Fibroblast of lung (primary cell): ENCODE results near the gene MROH7. TPM values are rescaled to one million over a fixed set of nuclear protein-coding genes. Genes with fewer than 3 reads are reported as not detected.

ENCODE experiments used
- DNase-seq, 2 donors: peaks; one replicate each; pipeline versions ENCODE4 v3.0.0 to v3.0.0-alpha.2; 2010; ENCODE audit warnings: low read depth in 2 of 2
- H2AFZ ChIP-seq: 2 replicates; pipeline ENCODE4 v1.5.1; 2012; ENCODE audit warnings: low read length, control low read depth, inconsistent platforms
- H3K27ac ChIP-seq: 2 replicates; pipeline ENCODE4 v1.5.1; 2011; ENCODE audit warnings: low read length, control low read depth; ENCODE audit not compliant: insufficient read depth
- H3K27me3 ChIP-seq: 2 replicates; pipeline ENCODE4 v1.5.1; 2011; ENCODE audit warnings: mild to moderate bottlenecking, low read length; ENCODE audit not compliant: control insufficient read depth, insufficient read depth
- H3K36me3 ChIP-seq: 2 replicates; pipeline ENCODE4 v1.5.1; 2011; ENCODE audit warnings: low read length; ENCODE audit not compliant: control insufficient read depth, insufficient read depth
- H3K4me1 ChIP-seq: 2 replicates; pipeline ENCODE4 v1.5.1; 2011; ENCODE audit warnings: low read length; ENCODE audit not compliant: control insufficient read depth, insufficient read depth; ENCODE audit errors: extremely low read depth
- H3K4me2 ChIP-seq: 2 replicates; pipeline ENCODE4 v1.5.1; 2011; ENCODE audit warnings: low read length, control low read depth; ENCODE audit not compliant: insufficient read depth; ENCODE audit errors: extremely low read depth
- H3K4me3 ChIP-seq, 4 experiments: fragments of 200-600 bp in 1 of 4; sonication (generic) in 1 of 4; replicated peaks in 1 of 4; 2 replicates each; pipeline ENCODE4 v1.5.1; 2011 to 2016; ENCODE audit warnings: low read length in 4 of 4, low read depth in 3 of 4, mild to moderate bottlenecking in 3 of 4, control low read depth in 2 of 4, inconsistent platforms in 1 of 4, mixed read lengths in 1 of 4; ENCODE audit not compliant: insufficient read depth in 1 of 4; ENCODE audit errors: control extremely low read depth in 1 of 4
- H3K79me2 ChIP-seq: 2 replicates; pipeline ENCODE4 v1.5.1; 2012; ENCODE audit warnings: mild to moderate bottlenecking, low read length, inconsistent platforms; ENCODE audit not compliant: control insufficient read depth, insufficient read depth
- H3K9ac ChIP-seq: 2 replicates; pipeline ENCODE4 v1.5.1; 2011; ENCODE audit warnings: mild to moderate bottlenecking, low read length, control low read depth; ENCODE audit not compliant: insufficient read depth
- H3K9me3 ChIP-seq: 2 replicates; pipeline ENCODE4 v1.5.1; 2012; ENCODE audit warnings: low read depth, low read length; ENCODE audit not compliant: control insufficient read depth, insufficient read depth
- H4K20me1 ChIP-seq: 2 replicates; pipeline ENCODE4 v1.5.1; 2011; ENCODE audit warnings: low read length; ENCODE audit not compliant: control insufficient read depth, insufficient read depth; ENCODE audit errors: extremely low read depth
- EZH2 ChIP-seq: IDR thresholded peaks from 2 replicates; pipeline ENCODE4 v1.5.1; 2012; ENCODE audit warnings: low read length, control low read depth, mild to moderate bottlenecking; ENCODE audit errors: missing control alignments
- polyA plus RNA-seq, 2 donors: library from polyadenylated mRNA; depleted of rRNA in 1 of 2; stranded (reverse) in 1 of 2; unstranded in 1 of 2; fragments of >200 nt; gene quantifications; 2 replicates each; pipeline ENCODE4 v1.2.1, GENCODE V29; 2011 to 2012; ENCODE audit warnings: missing spikeins in 1 of 2
- total RNA-seq: library from RNA; depleted of rRNA; stranded (reverse); fragments of >200 nt; gene quantifications from 2 replicates; pipeline ENCODE4 v1.2.1, GENCODE V29; 2014
- TF ChIP-seq, protein P1 (sequence below), 2 donors: IDR thresholded peaks in 1 of 2; conservative IDR thresholded peaks in 1 of 2; 1 replicate in 1 of 2; 2 replicates in 1 of 2; pipeline ENCODE4 v1.5.1; 2011 to 2012; ENCODE audit warnings: low read length in 2 of 2, control low read depth in 1 of 2, inconsistent platforms in 1 of 2, low read depth in 1 of 2, mild to moderate bottlenecking in 1 of 2

Gene MROH7
- total and polyA plus RNA-seq, 2 donors (not counting 1 experiment from before 2014, with no cell fraction given), result 0.01 to 0.33 TPM

DNA sequence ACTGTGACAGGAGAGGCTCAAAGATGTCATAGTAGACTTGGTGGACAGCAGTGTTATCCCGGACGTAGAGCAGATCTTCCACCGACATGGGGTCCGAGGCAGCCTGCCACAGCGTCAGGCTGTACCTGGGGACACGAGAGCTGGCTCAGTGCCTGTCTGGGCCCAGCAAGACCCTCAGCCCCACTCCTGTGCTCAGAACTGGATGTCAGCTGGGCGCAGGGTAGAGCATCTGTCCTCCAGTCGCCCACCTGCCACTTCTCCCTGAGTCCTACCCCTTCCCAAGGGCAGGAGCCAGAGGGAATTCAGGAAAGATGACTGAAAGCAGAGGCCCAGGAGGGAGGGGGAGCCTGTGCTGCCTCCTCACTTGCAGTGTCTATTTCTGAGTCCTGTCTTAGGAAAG is 30.0 kb upstream of the MROH7 start:
- H4K20me1 ChIP-seq, result no peaks in the 10 kb centered on the region
- no peaks in the 10 kb centered on the region for H3K4me1 ChIP-seq
- H3K36me3 ChIP-seq, result no peaks in the 10 kb centered on the region
- no peaks in the 10 kb centered on the region for H3K9me3 ChIP-seq
- no peak overlapping the region for H3K27ac ChIP-seq
- peaks cover 3% of the 10 kb centered on the region for H3K27me3 ChIP-seq
- no peak overlapping the region for H3K9ac ChIP-seq
- H3K4me2 ChIP-seq, result no peak overlapping the region
- H3K4me3 ChIP-seq, result no peak overlapping the region
- TF ChIP-seq EZH2, result no peak
- TF ChIP-seq, protein P1, sequence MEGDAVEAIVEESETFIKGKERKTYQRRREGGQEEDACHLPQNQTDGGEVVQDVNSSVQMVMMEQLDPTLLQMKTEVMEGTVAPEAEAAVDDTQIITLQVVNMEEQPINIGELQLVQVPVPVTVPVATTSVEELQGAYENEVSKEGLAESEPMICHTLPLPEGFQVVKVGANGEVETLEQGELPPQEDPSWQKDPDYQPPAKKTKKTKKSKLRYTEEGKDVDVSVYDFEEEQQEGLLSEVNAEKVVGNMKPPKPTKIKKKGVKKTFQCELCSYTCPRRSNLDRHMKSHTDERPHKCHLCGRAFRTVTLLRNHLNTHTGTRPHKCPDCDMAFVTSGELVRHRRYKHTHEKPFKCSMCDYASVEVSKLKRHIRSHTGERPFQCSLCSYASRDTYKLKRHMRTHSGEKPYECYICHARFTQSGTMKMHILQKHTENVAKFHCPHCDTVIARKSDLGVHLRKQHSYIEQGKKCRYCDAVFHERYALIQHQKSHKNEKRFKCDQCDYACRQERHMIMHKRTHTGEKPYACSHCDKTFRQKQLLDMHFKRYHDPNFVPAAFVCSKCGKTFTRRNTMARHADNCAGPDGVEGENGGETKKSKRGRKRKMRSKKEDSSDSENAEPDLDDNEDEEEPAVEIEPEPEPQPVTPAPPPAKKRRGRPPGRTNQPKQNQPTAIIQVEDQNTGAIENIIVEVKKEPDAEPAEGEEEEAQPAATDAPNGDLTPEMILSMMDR (conservative IDR thresholded peaks at IDR 0.05 in 1 of 2, IDR thresholded peaks at IDR 0.05 in 1 of 2; ENCODE audit: low read depth in 1 of 2, low read length in 2 of 2), result no peak
- DNase-seq, result no peak
- no peaks in the 10 kb centered on the region for H3K79me2 ChIP-seq
- H2AFZ ChIP-seq, result no peak overlapping the region

DNA sequence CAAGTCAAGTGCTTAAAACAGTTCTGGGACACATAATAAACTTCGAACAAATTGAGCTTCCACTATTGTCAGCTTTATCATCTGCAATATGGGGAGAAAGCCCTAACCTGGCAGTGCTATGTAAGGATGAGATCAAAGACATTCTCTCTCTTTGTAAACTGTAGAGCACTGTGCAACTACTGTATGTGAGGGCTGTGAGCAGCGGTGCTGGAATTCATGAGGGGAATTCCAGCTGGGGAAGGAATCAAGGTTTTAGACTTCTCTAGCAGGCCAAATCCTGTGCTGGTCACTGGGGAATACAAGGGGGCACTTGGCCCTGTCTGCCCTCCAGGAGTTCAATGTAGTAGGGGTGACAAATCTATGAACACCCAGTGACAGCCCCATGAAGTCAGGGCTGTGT is 27.6 kb upstream of the MROH7 start:
- H3K27ac ChIP-seq, result no peak overlapping the region
- DNase-seq, result no peak
- H3K9ac ChIP-seq, result no peak overlapping the region
- H4K20me1 ChIP-seq, result no peaks in the 10 kb centered on the region
- no peak overlapping the region for H2AFZ ChIP-seq
- no peaks in the 10 kb centered on the region for H3K9me3 ChIP-seq
- peaks cover 3% of the 10 kb centered on the region for H3K27me3 ChIP-seq
- H3K4me1 ChIP-seq, result no peaks in the 10 kb centered on the region
- H3K79me2 ChIP-seq, result no peaks in the 10 kb centered on the region
- no peak overlapping the region for H3K4me3 ChIP-seq
- TF ChIP-seq, protein P1 (conservative IDR thresholded peaks at IDR 0.05 in 1 of 2, IDR thresholded peaks at IDR 0.05 in 1 of 2; ENCODE audit: low read depth in 1 of 2, low read length in 2 of 2), result no peak
- no peak overlapping the region for H3K4me2 ChIP-seq
- no peaks in the 10 kb centered on the region for H3K36me3 ChIP-seq

DNA sequence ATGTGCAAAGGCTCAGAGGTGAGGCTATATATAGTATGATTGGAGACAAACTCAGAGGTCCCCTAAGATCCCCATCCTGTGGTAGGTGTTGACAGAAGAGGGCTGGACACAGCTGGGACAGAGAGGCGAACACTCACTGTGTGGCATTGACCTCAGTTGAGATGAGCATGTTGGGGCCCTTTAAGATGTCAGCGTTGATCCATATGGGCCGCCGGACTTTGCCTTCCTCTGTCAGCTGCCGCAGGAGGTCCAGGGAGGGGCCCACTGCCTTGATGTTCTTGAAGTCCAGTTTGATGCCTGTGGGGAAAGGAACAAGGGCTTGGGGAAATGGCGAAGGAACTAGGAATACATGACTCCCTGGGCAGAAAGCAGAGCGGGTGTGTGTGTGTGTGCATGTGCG is 27.0 kb upstream of the MROH7 start:
- no peak for TF ChIP-seq EZH2
- TF ChIP-seq, protein P1 (conservative IDR thresholded peaks at IDR 0.05 in 1 of 2, IDR thresholded peaks at IDR 0.05 in 1 of 2; ENCODE audit: low read depth in 1 of 2, low read length in 2 of 2), result no peak
- DNase-seq, result no peak
- no peaks in the 10 kb centered on the region for H3K36me3 ChIP-seq
- H3K9me3 ChIP-seq, result no peaks in the 10 kb centered on the region
- H4K20me1 ChIP-seq, result no peaks in the 10 kb centered on the region
- no peak overlapping the region for H3K9ac ChIP-seq
- H3K79me2 ChIP-seq, result no peaks in the 10 kb centered on the region
- H3K4me1 ChIP-seq, result no peaks in the 10 kb centered on the region
- peaks cover 3% of the 10 kb centered on the region for H3K27me3 ChIP-seq
- no peak overlapping the region for H3K27ac ChIP-seq
- H3K4me2 ChIP-seq, result no peak overlapping the region
- H3K4me3 ChIP-seq, result no peak overlapping the region
- no peak overlapping the region for H2AFZ ChIP-seq
